GM21515 (cell line): Measurements from ENCODE around the gene KCTD6.

Experiments
- ATAC-seq: cut with Tn5 transposase; IDR thresholded peaks from one replicate; pipeline ENCODE4 v1.9.1; 2021; ENCODE audit not compliant: unreplicated experiment

KCTD6 gene

GRCh38 chr3:58551636-58552180 lies 59.8 kb downstream of the KCTD6 start:
- ATAC-seq: no peak
